ENCODE measurements around the gene NSL1.
A peak's percentile ranks its signal among the peaks of the same experiment; 100 is the strongest.
"Not testable (repeated sequence)": the region's sequence is repeated elsewhere in the genome, so short reads cannot be mapped to it uniquely, and the experiment has no call there.

The NSL1 gene

GRCh38 chr1:212805767-212806166 is 14.2 kb upstream of the NSL1 start:
- peaks cover 44% of the 10 kb centered on the region for H3K36me3 Mint-ChIP-seq (ENCODE audit: low read depth)
- no peaks in the 10 kb centered on the region for H3K9me3 Mint-ChIP-seq

GRCh38 chr1:212797681-212798080 is 6.1 kb upstream of the NSL1 start:
- Mint-ChIP-seq H3K36me3 (ENCODE audit: low read depth) (peaks cover 53% of the 10 kb centered on the region), H3K4me3 (no peak overlapping the region), H3K27ac (no peak overlapping the region), H3K4me1 (ENCODE audit: low read depth) (peaks cover 16% of the 10 kb centered on the region), H3K27me3 (no peaks in the 10 kb centered on the region), H3K9me3 (no peaks in the 10 kb centered on the region)

More at GRCh38 chr1:212805767-212806166, 14.2 kb upstream of the NSL1 start:
- no peaks in the 10 kb centered on the region for H3K27me3 Mint-ChIP-seq
- no peaks in the 10 kb centered on the region for H3K4me1 Mint-ChIP-seq (ENCODE audit: low read depth)
- no peak overlapping the region for H3K4me3 Mint-ChIP-seq
- H3K27ac Mint-ChIP-seq, result no peak overlapping the region

GRCh38 chr1:212794561-212795014 is 3.0 kb upstream of the NSL1 start:
- H3K4me1 Mint-ChIP-seq (ENCODE audit: low read depth), result peaks cover 39% of the 10 kb centered on the region
- H3K27ac Mint-ChIP-seq, result peak overlapping the region; percentile 64
- peaks cover 34% of the 10 kb centered on the region for H3K36me3 Mint-ChIP-seq (ENCODE audit: low read depth)
- no peaks in the 10 kb centered on the region for H3K9me3 Mint-ChIP-seq
- H3K4me3 Mint-ChIP-seq, result peak overlapping the region; percentile 61
- H3K27me3 Mint-ChIP-seq, result no peaks in the 10 kb centered on the region

- peaks cover 44% of the 10 kb centered on the region for H3K4me1 Mint-ChIP-seq (ENCODE audit: low read depth)
- H3K27me3 Mint-ChIP-seq, result no peaks in the 10 kb centered on the region
- peak overlapping the region; percentile 94 for H3K4me3 Mint-ChIP-seq
- H3K9me3 Mint-ChIP-seq, result no peaks in the 10 kb centered on the region
- peaks cover 23% of the 10 kb centered on the region for H3K36me3 Mint-ChIP-seq (ENCODE audit: low read depth)
- H3K27ac Mint-ChIP-seq, result peak overlapping the region; percentile 95
Observed at GRCh38 chr1:212792396-212792908, 875 bp upstream of the NSL1 start.

GRCh38 chr1:212791261-212791675 is 309 bp downstream of the NSL1 start:
- Mint-ChIP-seq H3K4me1 (ENCODE audit: low read depth) (peaks cover 47% of the 10 kb centered on the region), H3K27me3 (no peaks in the 10 kb centered on the region), H3K36me3 (ENCODE audit: low read depth) (peaks cover 22% of the 10 kb centered on the region), H3K9me3 (no peaks in the 10 kb centered on the region), H3K4me3 (peak overlapping the region; percentile 94), H3K27ac (peak overlapping the region; percentile 95)

- H3K9me3 Mint-ChIP-seq, result no peaks in the 10 kb centered on the region
- no peak overlapping the region for H3K4me3 Mint-ChIP-seq
- H3K36me3 Mint-ChIP-seq (ENCODE audit: low read depth), result peaks cover 33% of the 10 kb centered on the region
- no peaks in the 10 kb centered on the region for H3K27me3 Mint-ChIP-seq
- peaks cover 25% of the 10 kb centered on the region for H3K4me1 Mint-ChIP-seq (ENCODE audit: low read depth)
- H3K27ac Mint-ChIP-seq, result no peak overlapping the region
Observed at GRCh38 chr1:212785871-212786270, 5.7 kb downstream of the NSL1 start.

- Mint-ChIP-seq H3K27ac (no peak overlapping the region), H3K4me3 (no peak overlapping the region), H3K36me3 (ENCODE audit: low read depth) (peaks cover 33% of the 10 kb centered on the region), H3K27me3 (no peaks in the 10 kb centered on the region), H3K4me1 (ENCODE audit: low read depth) (peaks cover 14% of the 10 kb centered on the region), H3K9me3 (no peaks in the 10 kb centered on the region)
Observed at GRCh38 chr1:212783976-212784375, 7.6 kb downstream of the NSL1 start.

GRCh38 chr1:212782422-212783154 is 9.0 kb downstream of the NSL1 start:
- H3K27ac Mint-ChIP-seq, result peak overlapping the region; percentile 69
- peaks cover 10% of the 10 kb centered on the region for H3K4me1 Mint-ChIP-seq (ENCODE audit: low read depth)
- peaks cover 39% of the 10 kb centered on the region for H3K36me3 Mint-ChIP-seq (ENCODE audit: low read depth)
- no peaks in the 10 kb centered on the region for H3K9me3 Mint-ChIP-seq
- H3K27me3 Mint-ChIP-seq, result no peaks in the 10 kb centered on the region
- no peak overlapping the region for H3K4me3 Mint-ChIP-seq

GRCh38 chr1:212781225-212781624 is 10.4 kb downstream of the NSL1 start:
- no peak overlapping the region for H3K4me3 Mint-ChIP-seq
- H3K36me3 Mint-ChIP-seq (ENCODE audit: low read depth), result peaks cover 41% of the 10 kb centered on the region
- H3K4me1 Mint-ChIP-seq (ENCODE audit: low read depth), result peaks cover 7% of the 10 kb centered on the region
- no peaks in the 10 kb centered on the region for H3K27me3 Mint-ChIP-seq
- H3K9me3 Mint-ChIP-seq, result no peaks in the 10 kb centered on the region
- H3K27ac Mint-ChIP-seq, result no peak overlapping the region

- H3K9me3 Mint-ChIP-seq, result no peaks in the 10 kb centered on the region
Observed at GRCh38 chr1:212780759-212781158, 10.8 kb downstream of the NSL1 start.

GRCh38 chr1:212779086-212779485 is 12.5 kb downstream of the NSL1 start:
- Mint-ChIP-seq H3K4me1 (ENCODE audit: low read depth) (peaks cover 16% of the 10 kb centered on the region), H3K36me3 (ENCODE audit: low read depth) (peaks cover 42% of the 10 kb centered on the region)
- not testable (repeated sequence) for H3K27me3 Mint-ChIP-seq, H3K9me3 Mint-ChIP-seq, H3K27ac Mint-ChIP-seq, H3K4me3 Mint-ChIP-seq

More at GRCh38 chr1:212780759-212781158, 10.8 kb downstream of the NSL1 start:
- Mint-ChIP-seq H3K36me3 (ENCODE audit: low read depth) (peaks cover 37% of the 10 kb centered on the region), H3K4me1 (ENCODE audit: low read depth) (peaks cover 7% of the 10 kb centered on the region), H3K27ac (no peak overlapping the region), H3K27me3 (no peaks in the 10 kb centered on the region), H3K4me3 (no peak overlapping the region)

GRCh38 chr1:212777151-212777550 is 14.4 kb downstream of the NSL1 start:
- H3K27me3 Mint-ChIP-seq, result no peaks in the 10 kb centered on the region
- no peak overlapping the region for H3K4me3 Mint-ChIP-seq
- H3K27ac Mint-ChIP-seq, result no peak overlapping the region
- H3K9me3 Mint-ChIP-seq, result no peaks in the 10 kb centered on the region
- H3K36me3 Mint-ChIP-seq (ENCODE audit: low read depth), result peaks cover 41% of the 10 kb centered on the region
- peaks cover 23% of the 10 kb centered on the region for H3K4me1 Mint-ChIP-seq (ENCODE audit: low read depth)

GRCh38 chr1:212775241-212775640 is 16.3 kb downstream of the NSL1 start:
- H3K36me3 Mint-ChIP-seq (ENCODE audit: low read depth), result peaks cover 55% of the 10 kb centered on the region
- no peak overlapping the region for H3K27ac Mint-ChIP-seq
- H3K27me3 Mint-ChIP-seq, result no peaks in the 10 kb centered on the region
- H3K9me3 Mint-ChIP-seq, result peaks cover 2% of the 10 kb centered on the region
- H3K4me1 Mint-ChIP-seq (ENCODE audit: low read depth), result peaks cover 37% of the 10 kb centered on the region
- H3K4me3 Mint-ChIP-seq, result no peak overlapping the region

GRCh38 chr1:212774584-212774983 is 17.0 kb downstream of the NSL1 start:
- Mint-ChIP-seq H3K4me1 (ENCODE audit: low read depth) (peaks cover 44% of the 10 kb centered on the region), H3K27ac (no peak overlapping the region), H3K27me3 (no peaks in the 10 kb centered on the region), H3K4me3 (no peak overlapping the region), H3K36me3 (ENCODE audit: low read depth) (peaks cover 62% of the 10 kb centered on the region), H3K9me3 (peaks cover 8% of the 10 kb centered on the region)

GRCh38 chr1:212773011-212773410 is 18.6 kb downstream of the NSL1 start:
- peaks cover 75% of the 10 kb centered on the region for H3K36me3 Mint-ChIP-seq (ENCODE audit: low read depth)
- H3K27me3 Mint-ChIP-seq, result no peaks in the 10 kb centered on the region
- peaks cover 11% of the 10 kb centered on the region for H3K9me3 Mint-ChIP-seq
- no peak overlapping the region for H3K4me3 Mint-ChIP-seq
- H3K27ac Mint-ChIP-seq, result no peak overlapping the region
- peaks cover 59% of the 10 kb centered on the region for H3K4me1 Mint-ChIP-seq (ENCODE audit: low read depth)

GRCh38 chr1:212771341-212771740 is 20.2 kb downstream of the NSL1 start:
- peaks cover 79% of the 10 kb centered on the region for H3K36me3 Mint-ChIP-seq (ENCODE audit: low read depth)
- H3K4me3 Mint-ChIP-seq, result no peak overlapping the region
- no peaks in the 10 kb centered on the region for H3K27me3 Mint-ChIP-seq
- H3K4me1 Mint-ChIP-seq (ENCODE audit: low read depth), result peaks cover 67% of the 10 kb centered on the region
- no peak overlapping the region for H3K27ac Mint-ChIP-seq
- peaks cover 19% of the 10 kb centered on the region for H3K9me3 Mint-ChIP-seq
